Measurements from ENCODE around the gene STK24. TPM values are rescaled to one million over a fixed set of nuclear protein-coding genes. Genes with fewer than 3 reads are reported as not detected.

The STK24 gene
- total and polyA plus RNA-seq, 2 of the 8 experiments (the other 6 are each of a cell fraction or from before 2014, with no cell fraction given): 62.8 to 143 TPM

GRCh38 chr13:98581971-98582702 is 5.2 kb upstream of the STK24 start:
- Histone ChIP-seq H3K27me3 (replicated peaks in 1 of 4; ENCODE audit: control insufficient read depth in 3 of 4, extremely low read depth in 1 of 4, insufficient read depth in 3 of 4, low read length in 3 of 4) (no peaks in the 10 kb centered on the region), H3K4me2 (ENCODE audit: insufficient read depth in 1 of 2, low read depth in 2 of 2, low read length in 2 of 2) (no peak overlapping the region), H2BK5ac (ENCODE audit: low read depth, low read length) (no peak overlapping the region), H3K18ac (ENCODE audit: extremely low read depth, low read length) (no peak overlapping the region), H4K8ac (ENCODE audit: extremely low read depth, insufficient read depth, low read length) (0 out of 2 replicates have a peak overlapping the region, but pooled peaks have one; percentile 6), H3K27ac (ENCODE audit: low read depth, low read length) (no peak overlapping the region), H2AK5ac (ENCODE audit: low read depth, low read length) (no peak overlapping the region), H3K23ac (ENCODE audit: insufficient read length) (no peak overlapping the region), H2BK15ac (ENCODE audit: low read length) (no peak overlapping the region), H2BK12ac (ENCODE audit: low read depth, low read length) (no peak overlapping the region), H2BK120ac (replicated peaks; ENCODE audit: low read depth, low read length) (no peak overlapping the region), H4K91ac (replicated peaks; ENCODE audit: insufficient read length, low read length) (no peak overlapping the region), H3K14ac (ENCODE audit: insufficient read length) (no peak overlapping the region), H3K36me3 (ENCODE audit: control insufficient read depth in 2 of 4, insufficient read depth in 4 of 4, low read length in 3 of 4) (no peaks in the 10 kb centered on the region), H2AFZ (ENCODE audit: low read length) (no peak overlapping the region), H3K79me1 (ENCODE audit: low read depth, low read length) (no peaks in the 10 kb centered on the region), H3K56ac (replicated peaks; ENCODE audit: insufficient read length, low read depth, low read length) (no peak overlapping the region), H3K9ac (replicated peaks in 1 of 4; ENCODE audit: extremely low read depth in 1 of 4, low read depth in 3 of 4, low read length in 3 of 4) (no peak overlapping the region), H3K4me3 (ENCODE audit: extremely low read depth in 1 of 4, insufficient read depth in 2 of 4, low read depth in 3 of 4, low read length in 4 of 4) (no peak overlapping the region), H4K5ac (ENCODE audit: insufficient read length, low read depth, low read length) (no peak overlapping the region), H3K23me2 (ENCODE audit: low read depth, low read length) (peaks cover 2% of the 10 kb centered on the region; the same call in 1 of the 2 replicates), H3K4ac (replicated peaks; ENCODE audit: insufficient read length, low read depth, low read length) (no peak overlapping the region), H3K79me2 (ENCODE audit: control insufficient read depth in 1 of 2, insufficient read depth in 2 of 2, low read length in 2 of 2) (no peaks in the 10 kb centered on the region), H4K20me1 (replicated peaks in 1 of 2; ENCODE audit: control insufficient read depth in 1 of 2, insufficient read depth in 2 of 2, low read length in 2 of 2) (no peaks in the 10 kb centered on the region), H2BK20ac (ENCODE audit: low read length) (no peak overlapping the region), H3K9me3 (ENCODE audit: insufficient read depth in 2 of 2, low read depth in 1 of 2, low read length in 1 of 2) (no peaks in the 10 kb centered on the region), H3K4me1 (replicated peaks in 1 of 4; ENCODE audit: control insufficient read depth in 3 of 4, insufficient read depth in 4 of 4, low read length in 3 of 4) (peaks cover 0 to 9% (median 1%) of the 10 kb centered on the region in 4 experiments; a peak in 3 of 7 replicates)
- FAIRE-seq (no peak), DNase-seq (ENCODE audit: low read depth in 1 of 2, low spot score in 2 of 2) (no peak)
- CTCF ChIA-PET (ENCODE audit: partially characterized antibody): interaction anchor here (0.8 to 1.1 kb wide), 5 partner anchors 10 to 71 kb away, joined by 3 to 10 read pairs (median 3); no protein-coding TSS in a partner anchor
- WGBS, 2 experiments (ENCODE audit: extremely low coverage in 1 of 2, insufficient coverage in 1 of 2, insufficient read length in 1 of 2, insufficient replicate concordance in 2 of 2, low coverage in 1 of 2, low lambda C conversion rate in 2 of 2, missing lambda C conversion rate in 1 of 2): 77% methylated on average over 2 of the region's 2 CpGs; no CpG with 5 or more reads in 1 of the 2 experiments
- POLR2A ChIA-PET (ENCODE audit: partially characterized antibody): interaction anchor here (0.5 to 1.1 kb wide), 2 partner anchors 9 to 50 kb away, joined by 3 read pairs; no protein-coding TSS in a partner anchor
- no peak for TF ChIP-seq RNF2 (IDR thresholded peaks at IDR 0.05; ENCODE audit: borderline replicate concordance, low read depth, low read length, missing control alignments, poor library complexity, severe bottlenecking)
- TF ChIP-seq CTBP2 (IDR thresholded peaks at IDR 0.05; ENCODE audit: borderline replicate concordance, insufficient read depth, insufficient read length, low read length): no peak
- no peak for TF ChIP-seq POLR2A (IDR thresholded peaks at IDR 0.05; ENCODE audit: control extremely low read depth in 1 of 2, low read depth in 2 of 2, low read length in 2 of 2)
- no peak for TF ChIP-seq HDAC2 (IDR thresholded peaks at IDR 0.05; ENCODE audit: borderline replicate concordance in 1 of 2, low read depth in 2 of 2, low read length in 2 of 2)
- no peak for TF ChIP-seq KDM4A (IDR thresholded peaks at IDR 0.05; ENCODE audit: low read depth, low read length, severe bottlenecking)
- TF ChIP-seq GTF2F1 (IDR thresholded peaks at IDR 0.05; ENCODE audit: borderline replicate concordance, low read depth, low read length): no peak
- TF ChIP-seq CTCF (IDR thresholded peaks at IDR 0.05; ENCODE audit: control extremely low read depth in 1 of 3, insufficient read depth in 1 of 3, low read depth in 1 of 3, low read length in 3 of 3): no peak
- no peak for TF ChIP-seq SP2 (IDR thresholded peaks at IDR 0.05; ENCODE audit: low read length)
- TF ChIP-seq POU5F1 (IDR thresholded peaks at IDR 0.05; ENCODE audit: low read depth, low read length): no peak
